ENCODE data around the gene GAPDH. TPM values are rescaled to one million over a fixed set of nuclear protein-coding genes. Genes with fewer than 3 reads are reported as not detected.
A peak's percentile ranks its signal among the peaks of the same experiment; 100 is the strongest.

GAPDH gene
- total and polyA plus RNA-seq, 10 of the 15 experiments (the other 5 are each of a cell fraction or from before 2014, with no cell fraction given) = 5,606 to 14,240 (median 9,400) TPM

DNA sequence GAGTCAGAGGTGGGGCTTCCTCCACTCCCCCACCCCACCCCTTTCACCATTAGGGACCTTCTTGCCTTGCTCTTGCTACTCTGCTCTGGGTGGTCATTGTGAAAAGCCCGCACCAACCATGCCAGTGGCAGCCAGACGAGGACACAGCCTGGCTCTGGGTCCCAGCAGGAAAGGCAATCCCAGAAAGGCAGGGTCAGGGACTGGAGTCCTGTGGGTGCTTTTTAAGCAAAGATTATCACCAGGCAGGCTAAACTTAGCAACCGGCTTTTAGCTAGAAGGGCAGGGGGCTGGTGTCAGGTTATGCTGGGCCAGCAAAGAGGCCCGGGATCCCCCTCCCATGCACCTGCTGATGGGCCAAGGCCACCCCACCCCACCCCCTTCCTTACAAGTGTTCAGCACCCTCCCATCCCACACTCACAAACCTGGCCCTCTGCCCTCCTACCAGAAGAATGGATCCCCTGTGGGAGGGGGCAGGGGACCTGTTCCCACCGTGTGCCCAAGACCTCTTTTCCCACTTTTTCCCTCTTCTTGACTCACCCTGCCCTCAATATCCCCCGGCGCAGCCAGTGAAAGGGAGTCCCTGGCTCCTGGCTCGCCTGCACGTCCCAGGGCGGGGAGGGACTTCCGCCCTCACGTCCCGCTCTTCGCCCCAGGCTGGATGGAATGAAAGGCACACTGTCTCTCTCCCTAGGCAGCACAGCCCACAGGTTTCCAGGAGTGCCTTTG lies 1.2 kb upstream of the GAPDH start (continued):
- TF ChIP-seq, protein P1, sequence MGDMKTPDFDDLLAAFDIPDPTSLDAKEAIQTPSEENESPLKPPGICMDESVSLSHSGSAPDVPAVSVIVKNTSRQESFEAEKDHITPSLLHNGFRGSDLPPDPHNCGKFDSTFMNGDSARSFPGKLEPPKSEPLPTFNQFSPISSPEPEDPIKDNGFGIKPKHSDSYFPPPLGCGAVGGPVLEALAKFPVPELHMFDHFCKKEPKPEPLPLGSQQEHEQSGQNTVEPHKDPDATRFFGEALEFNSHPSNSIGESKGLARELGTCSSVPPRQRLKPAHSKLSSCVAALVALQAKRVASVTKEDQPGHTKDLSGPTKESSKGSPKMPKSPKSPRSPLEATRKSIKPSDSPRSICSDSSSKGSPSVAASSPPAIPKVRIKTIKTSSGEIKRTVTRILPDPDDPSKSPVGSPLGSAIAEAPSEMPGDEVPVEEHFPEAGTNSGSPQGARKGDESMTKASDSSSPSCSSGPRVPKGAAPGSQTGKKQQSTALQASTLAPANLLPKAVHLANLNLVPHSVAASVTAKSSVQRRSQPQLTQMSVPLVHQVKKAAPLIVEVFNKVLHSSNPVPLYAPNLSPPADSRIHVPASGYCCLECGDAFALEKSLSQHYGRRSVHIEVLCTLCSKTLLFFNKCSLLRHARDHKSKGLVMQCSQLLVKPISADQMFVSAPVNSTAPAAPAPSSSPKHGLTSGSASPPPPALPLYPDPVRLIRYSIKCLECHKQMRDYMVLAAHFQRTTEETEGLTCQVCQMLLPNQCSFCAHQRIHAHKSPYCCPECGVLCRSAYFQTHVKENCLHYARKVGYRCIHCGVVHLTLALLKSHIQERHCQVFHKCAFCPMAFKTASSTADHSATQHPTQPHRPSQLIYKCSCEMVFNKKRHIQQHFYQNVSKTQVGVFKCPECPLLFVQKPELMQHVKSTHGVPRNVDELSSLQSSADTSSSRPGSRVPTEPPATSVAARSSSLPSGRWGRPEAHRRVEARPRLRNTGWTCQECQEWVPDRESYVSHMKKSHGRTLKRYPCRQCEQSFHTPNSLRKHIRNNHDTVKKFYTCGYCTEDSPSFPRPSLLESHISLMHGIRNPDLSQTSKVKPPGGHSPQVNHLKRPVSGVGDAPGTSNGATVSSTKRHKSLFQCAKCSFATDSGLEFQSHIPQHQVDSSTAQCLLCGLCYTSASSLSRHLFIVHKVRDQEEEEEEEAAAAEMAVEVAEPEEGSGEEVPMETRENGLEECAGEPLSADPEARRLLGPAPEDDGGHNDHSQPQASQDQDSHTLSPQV (IDR thresholded peaks at IDR 0.05) = no peak
- peak; percentile 21; the same call in 1 of the 2 replicates for TF ChIP-seq SIN3A (IDR thresholded peaks at IDR 0.05; ENCODE audit: low read depth, low read length)

DNA sequence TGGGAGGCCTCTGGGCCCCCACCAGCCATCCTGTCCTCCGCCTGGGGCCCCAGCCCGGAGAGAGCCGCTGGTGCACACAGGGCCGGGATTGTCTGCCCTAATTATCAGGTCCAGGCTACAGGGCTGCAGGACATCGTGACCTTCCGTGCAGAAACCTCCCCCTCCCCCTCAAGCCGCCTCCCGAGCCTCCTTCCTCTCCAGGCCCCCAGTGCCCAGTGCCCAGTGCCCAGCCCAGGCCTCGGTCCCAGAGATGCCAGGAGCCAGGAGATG lies 729 bp upstream of the GAPDH start:
- peak overlapping the region; percentile 83 for H3K4me3 ChIP-seq
- peak overlapping the region; percentile 88 for H2AFZ ChIP-seq (ENCODE audit: control insufficient read depth, low read depth, low read length)
- no peak for FAIRE-seq
- H3K36me3 ChIP-seq (ENCODE audit: control insufficient read depth in 2 of 2, insufficient read depth in 2 of 2, low read length in 1 of 2) = peaks cover 48 to 50% of the 10 kb centered on the region in 2 experiments
- H3K4me1 ChIP-seq (ENCODE audit: control insufficient read depth, insufficient read depth, low read length) = peaks cover 25% of the 10 kb centered on the region
- DNase-seq (ENCODE audit: low read depth, low spot score) = no peak
- H3K27me3 ChIP-seq (replicated peaks in 1 of 2; ENCODE audit: control insufficient read depth in 2 of 2, insufficient read depth in 2 of 2, low read length in 1 of 2) = no peaks in the 10 kb centered on the region
- ChIA-PET RAD21 (ENCODE audit: unreplicated experiment) (interaction anchor here (0.6 to 2.5 kb wide), 10 partner anchors 19 to 110 kb away, joined by 3 to 11 read pairs (median 4); partner anchors contain the start of genes LPAR5 and MRPL51), POLR2A (interaction anchor here (0.5 to 3.6 kb wide), 14 partner anchors 19 to 259 kb away, joined by 3 to 32 read pairs (median 6); partner anchors contain the start of genes COPS7A, MRPL51 and VAMP1), SMC1A (ENCODE audit: uncharacterized antibody, unreplicated experiment) (interaction anchor here (1.0 to 7.9 kb wide), 6 partner anchors 39 to 109 kb away, joined by 3 to 83 read pairs (median 6); no protein-coding TSS in a partner anchor), CTCF (interaction anchor here (0.6 to 7.7 kb wide), 5 partner anchors 19 to 64 kb away, joined by 3 to 73 read pairs (median 4); partner anchors contain the start of genes MRPL51 and VAMP1)
- WGBS (ENCODE audit: insufficient coverage, insufficient replicate concordance, low lambda C conversion rate, missing lambda C conversion rate) = 0% methylated on average over 9 of the region's 9 CpGs
- peaks cover 72% of the 10 kb centered on the region for H3K79me2 ChIP-seq (ENCODE audit: control insufficient read depth, insufficient read depth, low read length)
- peaks cover 24% of the 10 kb centered on the region for H4K20me1 ChIP-seq (ENCODE audit: control insufficient read depth, insufficient read depth)
- peak overlapping the region; percentile 98 for H3K27ac ChIP-seq (ENCODE audit: control insufficient read depth, insufficient read depth)
- in situ Hi-C loops (cut with MboI) = loop anchor here (5.0 kb wide), 2 partner anchors 36 to 106 kb away; no protein-coding TSS in a partner anchor
- peak; percentile 25 for ATAC-seq
- no TSS peak for BruUV-seq (replicated peaks)
- intact Hi-C loops (cut with micrococcal nuclease; ENCODE audit: unreplicated experiment) = loop anchor here (5.0 kb wide), 2 partner anchors 41 to 196 kb away; partner anchors contain the start of genes MRPL51 and NCAPD2
- no peaks in the 10 kb centered on the region for H3K9me3 ChIP-seq (replicated peaks; ENCODE audit: control insufficient read depth, insufficient read depth, low read length)
- peak overlapping the region; percentile 100 for H3K4me2 ChIP-seq (ENCODE audit: control insufficient read depth, insufficient read depth)
- peak overlapping the region; percentile 95 for H3K9ac ChIP-seq (ENCODE audit: control insufficient read depth, insufficient read depth, low read length)
- TF ChIP-seq BCL11A (IDR thresholded peaks at IDR 0.05; ENCODE audit: low read depth, low read length) (no peak), MYC (IDR thresholded peaks at IDR 0.05; ENCODE audit: insufficient read depth, insufficient read length, insufficient replicate concordance, low read length, severe bottlenecking) (no peak), ASH2L (IDR thresholded peaks at IDR 0.05; ENCODE audit: borderline replicate concordance, low read depth) (no peak), IRF4 (IDR thresholded peaks at IDR 0.05; ENCODE audit: low read depth, low read length) (no peak), GATAD2B (conservative IDR thresholded peaks at IDR 0.05; ENCODE audit: low read depth) (peak; percentile 83), RAD51 (IDR thresholded peaks at IDR 0.05) (no peak), SPI1 (IDR thresholded peaks at IDR 0.05; ENCODE audit: borderline replicate concordance, insufficient read depth, low read depth, low read length) (no peak), HDAC2 (IDR thresholded peaks at IDR 0.05) (no peak), NR2F1 (conservative IDR thresholded peaks at IDR 0.05) (peak; percentile 84)
- TF ChIP-seq, protein P2, sequence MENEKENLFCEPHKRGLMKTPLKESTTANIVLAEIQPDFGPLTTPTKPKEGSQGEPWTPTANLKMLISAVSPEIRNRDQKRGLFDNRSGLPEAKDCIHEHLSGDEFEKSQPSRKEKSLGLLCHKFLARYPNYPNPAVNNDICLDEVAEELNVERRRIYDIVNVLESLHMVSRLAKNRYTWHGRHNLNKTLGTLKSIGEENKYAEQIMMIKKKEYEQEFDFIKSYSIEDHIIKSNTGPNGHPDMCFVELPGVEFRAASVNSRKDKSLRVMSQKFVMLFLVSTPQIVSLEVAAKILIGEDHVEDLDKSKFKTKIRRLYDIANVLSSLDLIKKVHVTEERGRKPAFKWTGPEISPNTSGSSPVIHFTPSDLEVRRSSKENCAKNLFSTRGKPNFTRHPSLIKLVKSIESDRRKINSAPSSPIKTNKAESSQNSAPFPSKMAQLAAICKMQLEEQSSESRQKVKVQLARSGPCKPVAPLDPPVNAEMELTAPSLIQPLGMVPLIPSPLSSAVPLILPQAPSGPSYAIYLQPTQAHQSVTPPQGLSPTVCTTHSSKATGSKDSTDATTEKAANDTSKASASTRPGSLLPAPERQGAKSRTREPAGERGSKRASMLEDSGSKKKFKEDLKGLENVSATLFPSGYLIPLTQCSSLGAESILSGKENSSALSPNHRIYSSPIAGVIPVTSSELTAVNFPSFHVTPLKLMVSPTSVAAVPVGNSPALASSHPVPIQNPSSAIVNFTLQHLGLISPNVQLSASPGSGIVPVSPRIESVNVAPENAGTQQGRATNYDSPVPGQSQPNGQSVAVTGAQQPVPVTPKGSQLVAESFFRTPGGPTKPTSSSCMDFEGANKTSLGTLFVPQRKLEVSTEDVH (IDR thresholded peaks at IDR 0.05; ENCODE audit: low read depth, partially characterized antibody) = no peak
